Activated CD4-positive, CD25-positive, alpha-beta regulatory T cell treated with anti-CD3 and anti-CD28 coated beads, Interleukin-2, amount 50 U/mL, for 24 hours (primary cell): Measurements from ENCODE around the gene DIP2C.
"Not testable (repeated sequence)": the region's sequence is repeated elsewhere in the genome, so short reads cannot be mapped to it uniquely, and the experiment has no call there.

Experiments used
- ATAC-seq, 2 donors: fragments of 150-1000 bp; cut with Tn5 transposase; one replicate each; pipeline ENCODE4 v1.10.0; 2021; ENCODE audit warnings: mild to moderate bottlenecking in 1 of 2, moderate library complexity in 1 of 2

The DIP2C gene

DNA sequence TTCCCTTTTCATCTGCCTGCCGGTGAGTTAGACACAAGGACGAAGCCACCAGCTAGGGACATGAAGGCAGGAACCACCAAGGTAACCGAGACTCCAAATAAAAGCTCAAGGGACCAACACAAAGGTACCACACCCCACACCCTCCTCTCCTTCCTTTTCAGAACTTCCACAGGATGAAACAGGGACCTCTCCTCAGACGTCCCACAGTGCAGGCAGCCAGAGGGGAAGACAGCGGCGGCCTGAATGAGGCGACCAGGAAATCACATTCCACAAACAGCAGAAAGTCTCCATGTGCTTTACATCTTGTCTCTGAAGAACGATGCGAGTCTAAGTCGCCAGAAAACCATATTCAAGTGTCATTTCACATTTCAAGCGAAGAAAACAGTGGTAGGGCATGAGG is 97.8 kb downstream of the DIP2C start:
- ATAC-seq: no peak

DNA sequence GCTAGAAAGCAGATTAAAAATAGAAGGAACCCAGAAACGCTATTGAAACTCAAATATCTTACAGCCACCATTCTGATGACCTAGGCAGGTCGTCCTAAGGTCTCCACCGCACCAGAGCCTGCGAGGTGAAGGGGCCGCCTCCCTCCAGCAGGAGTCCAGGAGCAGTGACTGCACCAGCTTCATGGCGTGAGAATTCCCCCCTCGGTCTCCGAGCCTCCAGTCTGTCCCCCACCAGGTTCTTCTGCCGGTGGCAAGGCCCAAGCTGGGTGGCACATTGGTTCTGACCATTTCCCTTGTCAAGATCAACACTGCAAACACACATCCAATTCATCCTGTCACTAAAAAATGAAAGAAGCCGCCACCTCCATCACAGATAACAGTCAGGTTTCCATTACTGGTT is 98.7 kb downstream of the DIP2C start:
- ATAC-seq: no peak

DNA sequence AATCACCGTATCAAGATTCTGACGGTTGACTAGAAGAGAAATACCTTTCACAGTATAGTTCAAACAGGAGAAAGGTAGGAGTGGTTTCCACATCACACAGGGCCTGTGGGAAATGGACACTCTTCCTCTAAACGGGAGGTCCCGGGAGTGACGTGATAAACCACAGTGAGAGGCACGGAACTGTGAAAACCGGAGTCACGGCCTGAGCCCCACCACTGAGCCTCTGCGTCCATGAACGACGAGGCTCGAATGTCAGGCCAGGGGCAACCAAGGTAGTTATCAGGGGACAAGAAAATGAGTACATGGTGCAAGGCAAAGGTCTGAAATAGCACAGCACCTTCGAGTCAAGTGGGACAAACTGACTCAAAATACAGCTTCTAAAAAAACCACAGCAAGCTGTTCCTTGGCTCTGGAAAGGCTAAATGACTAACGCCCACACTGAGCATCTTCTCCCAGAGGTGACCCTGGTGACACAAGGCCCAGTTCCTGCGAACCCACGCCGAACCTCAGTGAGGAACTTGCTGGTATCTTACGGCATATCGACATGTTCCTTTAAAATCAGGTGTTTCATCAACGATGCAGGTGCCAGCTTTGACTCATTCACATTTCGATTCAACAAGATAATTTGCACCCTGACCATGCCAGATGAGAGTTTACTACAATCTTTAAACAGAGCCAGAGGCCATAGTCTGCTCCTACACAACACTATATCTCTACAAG is 99.3 kb downstream of the DIP2C start:
- ATAC-seq: no peak

DNA sequence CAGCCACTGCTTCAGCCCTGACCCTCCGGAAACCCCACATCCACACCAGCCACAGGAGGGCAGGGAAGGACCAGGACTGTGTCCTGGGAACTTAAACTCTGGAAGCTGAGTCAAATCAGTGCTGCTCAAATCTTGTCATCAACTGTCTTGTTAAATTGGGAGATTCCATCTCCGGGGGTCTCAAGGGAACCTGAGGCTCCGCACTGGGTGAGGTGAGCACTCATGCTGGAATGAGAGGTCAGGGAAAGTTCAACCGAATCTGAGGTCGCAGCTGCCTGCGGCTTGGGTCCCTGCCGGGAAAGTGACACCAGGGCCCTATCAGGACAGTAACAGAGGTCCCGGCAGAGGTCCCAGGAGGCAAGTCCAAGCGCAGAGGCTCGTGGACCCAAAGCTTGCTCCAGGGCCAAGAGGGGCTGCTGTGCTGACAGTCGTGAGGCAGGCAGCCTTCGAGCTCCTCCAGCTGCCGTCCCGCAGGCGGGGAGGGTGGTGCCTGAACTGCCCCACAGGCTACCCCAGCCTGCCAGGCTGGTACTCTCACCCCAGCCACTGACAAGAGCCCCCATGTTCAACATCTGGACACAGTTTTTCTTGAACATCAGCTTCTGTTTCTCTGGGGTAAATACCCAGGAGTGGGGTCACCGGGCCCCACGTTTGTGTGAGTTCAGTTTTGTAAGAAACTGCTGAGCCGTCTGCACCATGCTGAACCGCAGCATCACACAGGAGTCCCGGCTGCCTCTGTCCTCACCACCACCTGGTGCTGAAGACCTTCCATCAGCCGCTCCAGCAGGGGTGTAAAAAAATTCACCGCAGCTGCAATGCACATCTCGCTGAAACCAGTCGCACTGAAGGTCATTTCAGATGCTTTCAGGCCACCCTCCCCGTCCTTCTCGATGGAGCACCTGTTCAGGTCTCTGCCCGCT is 101.0 kb downstream of the DIP2C start:
- ATAC-seq: no peak

DNA sequence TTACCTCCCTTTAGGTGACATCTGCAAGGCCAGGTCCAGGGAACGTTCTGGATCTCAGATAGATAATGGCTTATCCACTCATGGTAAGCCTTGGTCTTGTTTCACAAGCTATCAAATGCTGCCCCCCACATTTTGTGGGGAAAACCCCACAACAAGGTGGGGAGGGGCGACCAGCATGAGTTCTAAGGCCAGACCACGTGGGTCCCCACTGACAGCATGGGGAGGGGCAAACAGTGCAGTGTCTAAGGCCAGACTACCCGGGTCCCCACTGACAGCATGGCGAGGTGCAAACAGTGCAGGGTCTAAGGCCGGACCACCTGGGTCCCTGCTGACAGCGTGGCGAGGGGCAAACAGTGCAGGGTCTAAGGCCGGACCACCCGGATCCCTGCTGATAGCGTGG is 102.8 kb downstream of the DIP2C start:
- ATAC-seq: no peak

DNA sequence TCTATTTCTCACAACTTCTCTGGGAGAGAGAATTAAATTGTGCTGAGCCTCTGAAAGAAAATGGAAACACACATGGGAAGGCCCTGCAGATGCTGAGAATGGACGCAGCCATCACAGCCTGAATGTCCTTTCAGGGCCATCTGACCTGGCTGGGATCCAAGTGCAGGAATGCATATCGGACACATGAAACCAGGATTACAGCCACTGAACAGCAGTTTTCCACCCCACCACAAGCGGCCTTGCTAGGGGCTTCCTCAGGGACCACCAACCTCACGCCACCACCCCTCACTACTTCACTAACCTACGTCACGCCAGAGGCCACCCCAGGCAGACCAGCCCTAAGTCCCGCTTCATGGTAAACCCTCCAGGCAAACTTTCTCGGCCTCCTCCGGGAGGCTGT is 103.3 kb downstream of the DIP2C start:
- ATAC-seq: no peak

DNA sequence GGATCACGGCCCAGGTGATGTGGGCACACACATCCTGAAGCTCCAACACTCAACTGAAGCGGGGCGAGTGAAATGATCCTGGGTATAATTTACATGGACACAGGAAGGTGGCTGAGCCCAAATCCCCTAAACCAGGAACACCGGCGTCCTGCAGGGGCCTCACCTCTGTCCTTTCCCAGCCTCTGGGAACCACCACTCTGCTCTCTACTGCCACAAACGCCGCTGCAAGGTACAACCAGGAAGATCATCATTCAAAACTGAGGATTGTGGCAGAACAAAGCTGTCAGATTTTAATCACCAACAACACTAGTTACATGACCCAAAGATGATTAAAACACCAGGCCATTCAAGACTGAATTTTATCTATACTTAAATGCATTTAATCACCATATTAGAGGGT is 104.0 kb downstream of the DIP2C start:
- no peak for ATAC-seq

DNA sequence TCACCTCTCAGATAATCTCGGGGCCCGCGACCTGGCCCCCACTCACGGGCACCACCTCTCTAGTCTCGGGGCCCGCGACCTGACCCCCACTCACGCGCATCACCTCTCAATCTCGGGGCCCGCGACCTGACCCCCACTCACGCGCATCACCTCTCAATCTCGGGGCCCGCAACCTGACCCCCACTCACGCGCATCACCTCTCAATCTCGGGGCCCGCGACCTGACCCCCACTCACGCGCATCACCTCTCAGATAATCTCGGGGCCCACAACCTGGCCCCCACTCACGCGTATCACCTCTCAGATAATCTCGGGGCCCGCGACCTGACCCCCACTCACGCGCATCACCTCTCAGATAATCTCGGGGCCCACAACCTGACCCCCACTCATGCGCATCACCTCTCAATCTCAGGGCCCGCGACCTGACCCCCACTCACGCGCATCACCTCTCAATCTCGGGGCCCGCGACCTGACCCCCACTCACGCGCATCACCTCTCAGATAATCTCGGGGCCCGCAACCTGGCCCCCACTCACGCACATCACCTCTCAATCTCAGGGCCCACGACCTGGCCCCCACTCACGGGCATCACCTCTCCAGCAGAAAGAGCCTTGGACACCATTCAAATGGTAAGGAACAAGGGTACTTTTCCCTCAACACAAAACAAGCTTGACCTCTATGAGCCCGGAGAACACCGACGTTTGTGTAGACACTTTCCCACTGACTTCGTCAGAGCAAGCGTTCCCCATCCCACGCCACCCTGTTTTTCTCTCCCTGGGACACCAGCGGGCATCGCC is 104.8 kb downstream of the DIP2C start:
- ATAC-seq: not testable (repeated sequence)

DNA sequence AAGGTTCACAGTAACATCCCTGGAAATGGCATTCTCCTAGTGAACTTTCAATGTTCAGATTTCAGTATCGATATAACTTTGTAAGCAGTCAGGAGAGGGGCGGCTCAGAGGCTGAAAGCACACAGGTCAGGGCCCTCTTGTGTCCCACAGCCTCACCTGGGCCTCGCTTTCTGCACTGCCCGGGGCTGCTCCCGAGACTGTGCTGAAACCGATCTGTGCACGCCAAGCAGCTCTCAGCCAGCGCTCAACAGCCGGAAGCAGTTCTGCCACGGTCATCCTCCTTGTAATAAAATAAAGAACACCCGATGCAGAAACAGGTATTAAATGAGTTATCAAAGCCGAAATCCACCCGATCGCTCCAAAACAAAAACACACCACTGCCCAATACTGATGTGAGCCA is 106.0 kb downstream of the DIP2C start:
- no peak for ATAC-seq

DNA sequence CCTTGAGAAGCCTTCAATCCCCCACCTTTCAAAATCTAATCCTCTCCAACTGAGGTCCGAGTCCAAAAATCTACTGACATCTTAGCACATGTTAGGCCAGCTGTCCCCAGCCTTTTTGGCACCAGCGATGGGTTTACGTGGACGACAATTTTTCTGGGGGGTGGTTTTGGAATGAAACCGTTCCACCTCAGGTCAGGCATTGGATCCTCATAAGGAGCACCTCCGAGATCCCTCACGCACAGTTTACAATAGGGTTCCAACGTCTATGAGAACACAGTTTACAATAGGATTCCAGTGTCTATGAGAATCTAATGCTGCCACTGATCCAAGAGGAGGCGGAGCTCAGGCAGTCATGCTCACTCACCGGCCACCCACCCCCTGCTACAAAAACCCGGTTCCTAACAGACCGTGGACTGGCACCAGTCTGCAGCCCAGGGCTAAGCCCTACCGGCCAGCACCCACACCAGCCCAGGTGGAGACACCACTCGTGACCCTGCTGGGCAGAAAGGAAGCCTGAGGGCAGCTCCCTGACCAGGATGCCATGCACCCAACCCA is 107.6 kb downstream of the DIP2C start:
- ATAC-seq: no peak

DNA sequence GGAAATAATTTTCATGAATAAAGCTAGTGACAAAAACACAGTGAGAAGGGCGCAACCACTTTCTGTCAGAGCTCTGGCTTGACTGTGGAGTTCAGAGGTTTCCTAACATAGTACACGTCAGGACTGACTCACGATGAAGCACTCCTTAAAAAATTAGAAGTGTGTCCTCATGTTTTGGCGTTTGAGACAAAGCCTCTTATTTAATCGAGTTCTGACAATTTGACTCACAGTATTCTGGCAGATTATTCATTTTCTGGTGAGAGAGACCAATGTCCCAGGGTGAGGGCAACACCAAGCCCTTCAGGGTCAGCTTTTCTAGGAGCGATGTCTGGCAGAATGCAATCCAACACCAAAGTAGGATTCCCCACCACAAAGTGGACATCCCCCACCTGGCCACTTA is 108.7 kb downstream of the DIP2C start:
- ATAC-seq: no peak

DNA sequence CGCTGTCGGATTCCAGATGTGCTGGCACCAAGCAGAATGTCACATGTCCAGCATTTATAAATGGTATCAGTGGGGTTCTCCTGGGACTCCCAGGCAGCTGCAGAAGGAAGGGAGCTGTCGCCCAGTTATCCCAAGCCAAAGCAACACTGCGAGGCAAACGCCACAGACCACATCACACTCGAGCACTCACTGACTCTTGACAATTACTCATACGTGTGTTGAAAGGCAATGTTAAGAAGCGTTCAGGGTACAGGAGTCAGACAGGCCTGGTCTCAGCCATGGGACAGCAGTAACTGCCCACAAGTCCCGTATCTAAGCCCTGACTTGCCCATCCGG is 113.4 kb downstream of the DIP2C start:
- ATAC-seq: no peak

DNA sequence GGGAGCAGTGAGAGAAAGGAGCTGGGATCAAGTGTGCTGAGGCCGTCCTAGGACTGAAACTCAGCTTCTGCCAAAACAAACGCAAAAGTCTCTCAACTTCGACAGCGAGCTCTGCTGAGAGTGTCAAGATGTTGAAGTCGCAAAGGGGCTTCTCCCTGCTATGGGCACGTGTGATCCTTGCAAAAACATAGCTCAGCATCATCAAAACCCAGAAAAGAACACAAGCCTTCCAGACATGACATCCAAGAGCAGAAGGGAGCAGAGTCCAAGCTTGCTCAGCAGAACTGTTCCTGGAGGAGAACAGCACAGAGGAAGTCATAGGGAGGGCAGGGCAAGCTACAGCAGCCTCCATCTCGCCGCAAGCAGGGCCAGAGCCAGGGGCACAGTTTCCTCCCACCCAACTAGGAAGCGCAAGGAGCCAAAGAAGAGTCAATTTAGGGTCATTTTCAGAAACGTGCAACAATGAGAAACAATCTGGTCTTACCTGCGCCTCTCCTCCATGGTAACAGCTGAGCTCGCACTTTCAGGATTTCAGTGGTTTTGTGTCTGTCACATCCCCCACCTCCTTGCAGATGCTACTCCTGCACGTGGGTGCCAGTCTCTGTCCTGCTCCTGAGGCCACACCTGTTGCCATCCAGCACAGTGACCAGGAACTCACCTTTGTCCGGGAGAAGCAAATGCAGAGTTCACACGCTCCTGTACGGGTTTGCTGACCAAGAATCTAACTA is 113.9 kb downstream of the DIP2C start:
- ATAC-seq: no peak

DNA sequence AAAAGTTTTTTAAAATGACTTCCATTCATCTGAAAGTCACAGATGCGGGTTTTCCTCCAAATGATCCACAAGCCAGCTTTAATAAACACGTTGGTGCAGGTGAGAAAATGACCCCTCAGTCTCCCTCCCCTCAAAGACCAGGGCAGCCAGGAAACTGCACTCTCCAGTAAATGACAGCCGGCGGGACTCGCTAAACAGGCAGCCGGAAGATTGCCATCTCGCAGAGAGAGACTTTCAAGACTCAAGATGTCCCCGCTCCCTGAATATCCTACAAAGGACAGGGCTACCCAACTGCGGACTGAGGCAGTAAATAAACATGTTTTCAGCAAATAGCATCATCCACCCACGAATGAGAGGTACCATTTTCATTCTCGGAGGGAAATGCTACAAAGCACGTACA is 116.8 kb downstream of the DIP2C start:
- ATAC-seq: no peak

DNA sequence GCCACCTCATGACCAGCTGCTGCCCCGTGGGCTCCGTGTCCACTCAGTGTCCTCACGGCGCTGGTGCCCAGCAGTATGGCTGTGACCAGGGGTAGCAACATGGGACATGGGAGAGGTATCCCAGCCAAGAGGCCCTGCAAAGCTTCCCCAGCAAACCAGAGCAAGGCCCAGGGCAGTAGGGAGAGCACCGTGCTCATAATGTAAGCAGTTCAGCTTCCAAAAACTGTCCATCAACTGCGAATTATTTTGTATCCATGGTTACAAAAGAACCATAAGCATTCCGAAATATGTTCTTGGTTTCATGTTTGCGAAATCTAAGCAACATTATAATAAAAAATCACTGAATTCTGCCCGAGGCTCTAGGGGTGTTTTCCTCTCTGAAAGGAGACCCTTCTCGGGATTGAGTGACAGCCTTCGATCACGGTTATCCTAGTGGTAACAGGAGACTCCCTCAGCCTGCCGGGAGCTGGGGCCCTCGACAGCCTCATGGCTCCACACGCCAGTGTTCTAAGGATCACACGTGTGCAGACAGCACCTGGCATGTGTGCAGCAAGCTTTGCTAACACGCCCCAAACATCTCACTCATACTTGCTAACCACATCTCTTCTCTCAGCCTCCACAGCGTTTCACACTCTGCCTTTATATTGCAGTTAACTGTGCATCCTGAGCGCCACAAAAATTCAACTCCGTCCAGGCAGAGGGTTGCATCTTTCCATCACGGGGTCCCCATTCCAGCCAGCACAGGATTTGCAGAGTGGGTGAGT is 117.6 kb downstream of the DIP2C start:
- ATAC-seq: no peak

DNA sequence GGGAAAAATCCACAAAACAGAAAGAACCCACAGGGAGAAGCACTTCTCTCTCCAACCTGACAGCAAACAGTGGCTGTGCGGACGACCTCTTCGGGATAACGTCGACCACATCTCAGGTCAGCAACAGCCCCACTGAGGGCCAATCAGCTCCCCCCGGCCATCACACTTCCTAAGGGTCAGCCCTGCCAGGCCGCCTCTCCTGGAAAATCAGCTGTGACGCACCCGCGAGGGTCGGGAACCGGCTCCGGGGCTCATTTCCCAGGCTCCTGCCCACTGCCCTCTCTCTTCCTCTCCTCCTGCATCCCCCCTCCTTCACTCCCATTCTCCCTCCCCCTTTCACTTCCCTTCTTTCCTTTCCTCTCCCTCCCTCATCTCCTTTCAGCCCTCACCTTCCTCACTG is 118.3 kb downstream of the DIP2C start:
- no peak for ATAC-seq

DNA sequence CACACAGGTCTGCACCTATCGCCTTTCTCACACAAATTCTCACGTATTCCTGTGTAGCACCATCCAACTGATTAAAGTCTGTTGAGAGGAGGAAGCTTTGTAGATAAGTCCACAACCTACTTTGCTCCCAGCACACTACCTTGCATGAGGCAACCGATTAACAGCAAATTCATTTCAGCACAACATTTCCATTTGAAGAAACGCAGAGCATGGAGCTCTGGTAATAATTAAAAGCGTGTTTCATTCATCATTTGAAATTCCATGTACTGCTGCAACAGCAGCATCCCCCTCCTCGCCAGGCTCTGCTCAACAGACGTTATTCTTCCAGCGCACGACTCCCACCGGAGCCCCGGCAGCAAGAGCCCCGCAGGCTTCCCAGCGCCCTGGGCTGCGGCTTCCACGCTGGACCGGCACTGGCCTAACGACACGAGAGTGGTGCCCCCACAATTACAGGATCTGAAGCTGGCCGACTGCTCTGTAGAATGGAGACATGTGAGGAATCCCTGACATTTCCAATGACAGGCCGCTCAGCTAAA is 118.8 kb downstream of the DIP2C start:
- no peak for ATAC-seq

DNA sequence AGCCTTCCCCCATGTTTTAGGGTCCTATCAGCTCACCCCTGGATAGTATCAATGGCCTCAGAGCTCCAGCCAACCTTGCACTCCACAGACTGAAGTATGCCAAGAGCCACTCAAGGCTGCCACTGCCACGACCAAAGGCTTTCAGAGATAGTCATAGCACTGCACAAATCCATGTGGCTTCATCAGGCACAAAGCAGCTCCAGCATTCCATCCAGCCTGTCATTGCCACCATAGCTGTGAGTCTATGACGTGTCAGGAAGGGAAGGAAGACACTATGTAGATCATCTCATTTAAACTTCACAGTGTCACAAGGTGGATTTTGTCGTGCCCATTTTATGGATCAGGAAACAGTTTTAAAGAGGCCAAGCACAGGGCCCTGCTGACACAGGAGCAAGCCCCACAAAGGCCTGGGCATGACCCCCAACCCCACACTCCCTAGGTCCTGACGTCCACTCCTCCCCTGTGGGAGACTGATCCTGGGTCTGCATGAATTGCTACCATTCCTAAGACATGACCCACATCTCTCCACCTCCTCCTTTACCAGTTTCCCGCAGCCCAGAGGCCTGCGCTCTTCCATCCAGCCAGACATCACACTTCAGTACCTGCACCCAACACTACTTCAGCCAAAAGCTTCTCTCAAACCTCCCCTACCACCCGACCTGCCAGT is 119.4 kb downstream of the DIP2C start:
- ATAC-seq: no peak

DNA sequence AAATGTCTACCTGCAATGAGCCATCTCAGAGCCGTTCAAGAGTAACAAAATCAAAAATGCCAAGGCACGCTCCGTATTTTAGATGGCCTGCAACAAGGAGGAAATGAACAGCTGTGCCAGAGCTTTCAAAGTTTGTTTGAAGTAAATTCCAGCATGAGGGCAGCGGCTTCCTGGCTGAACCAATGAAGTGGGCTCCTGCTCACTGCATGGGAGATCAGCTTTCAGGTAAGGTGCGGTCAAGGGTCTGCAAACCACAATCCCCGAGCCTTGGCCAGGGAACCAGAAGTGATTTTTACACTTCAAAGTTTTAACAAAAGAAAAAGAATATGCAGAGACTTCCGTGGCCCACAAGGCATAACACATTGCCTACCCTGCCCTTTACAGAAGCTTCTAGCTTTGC is 120.6 kb downstream of the DIP2C start:
- no peak for ATAC-seq

DNA sequence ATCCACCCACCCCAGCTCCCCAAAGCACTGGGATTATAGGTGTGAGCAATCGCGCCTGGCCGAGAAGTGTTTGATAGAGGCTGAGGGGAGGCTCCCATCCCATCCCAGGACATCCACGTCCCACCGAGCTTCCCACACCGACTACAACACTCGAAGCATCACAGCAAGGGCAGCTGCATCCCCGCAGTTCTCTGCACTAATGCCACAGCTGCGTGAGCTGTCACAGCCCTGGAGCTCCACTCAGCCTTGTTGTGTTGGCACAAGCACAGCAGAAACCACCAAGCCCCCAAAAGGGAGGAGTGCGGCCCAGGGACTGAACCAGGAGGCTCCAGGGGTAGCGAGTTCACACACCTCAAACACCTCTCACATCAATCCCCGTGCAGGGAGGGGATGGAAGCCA is 121.6 kb downstream of the DIP2C start:
- no peak for ATAC-seq
